DND-41 (cell line): ENCODE data around the gene PIGB.
"Not testable (repeated sequence)": the region's sequence is repeated elsewhere in the genome, so short reads cannot be mapped to it uniquely, and the experiment has no call there.

Experiments
- CTCF ChIP-seq: IDR thresholded peaks from 2 replicates; pipeline ENCODE4 v1.5.1; 2012; ENCODE audit warnings: borderline replicate concordance, low read length, moderate library complexity, mild to moderate bottlenecking; ENCODE audit not compliant: poor library complexity, severe bottlenecking; ENCODE audit errors: extremely low read depth
- EZH2 ChIP-seq: IDR thresholded peaks from 3 replicates; pipeline ENCODE4 v1.6.1; 2012; ENCODE audit warnings: borderline replicate concordance, low read depth, mild to moderate bottlenecking, moderate library complexity, low read length, inconsistent platforms; ENCODE audit not compliant: severe bottlenecking

GRCh38 chr15:55302801-55303200, 16.2 kb upstream of the PIGB start:
- not testable (repeated sequence) for TF ChIP-seq CTCF, EZH2
